ENCODE results near the gene CHST11. TPM values are rescaled to one million over a fixed set of nuclear protein-coding genes. Genes with fewer than 3 reads are reported as not detected.

CHST11 gene
- total and polyA plus RNA-seq, 2 of the 4 experiments (the other 2 are of a cell fraction) = 1.4 to 2.7 TPM

- Histone ChIP-seq H3K56ac (ENCODE audit: extremely low read depth, insufficient read depth, low read length) (no peak overlapping the region), H3K4me1 (ENCODE audit: control insufficient read depth, insufficient read depth, low read length) (no peaks in the 10 kb centered on the region), H3K36me3 (ENCODE audit: control insufficient read depth, insufficient read depth, low read length) (no peaks in the 10 kb centered on the region), H2BK20ac (ENCODE audit: low read depth, low read length) (no peak overlapping the region), H2BK15ac (ENCODE audit: low read depth, low read length) (no peak overlapping the region), H2AK9ac (replicated peaks; ENCODE audit: low read depth, low read length, poor library complexity) (no peak overlapping the region), H3K4me3 (ENCODE audit: insufficient read depth, low read depth, low read length) (no peak overlapping the region), H3K9me3 (ENCODE audit: control insufficient read depth, insufficient read depth, low read length) (no peaks in the 10 kb centered on the region), H3K14ac (replicated peaks; ENCODE audit: low read depth, low read length) (no peak overlapping the region), H2BK5ac (ENCODE audit: low read depth, low read length, poor library complexity, severe bottlenecking) (no peak overlapping the region), H3K9ac (ENCODE audit: low read depth, low read length) (no peak overlapping the region), H2AFZ (replicated peaks; ENCODE audit: low read length, poor library complexity) (no peak overlapping the region), H3K23ac (ENCODE audit: low read depth, low read length) (no peak overlapping the region), H3K79me1 (ENCODE audit: low read depth in 1 of 2, low read length in 2 of 2) (no peaks in the 10 kb centered on the region; a peak in 1 of 4 replicates), H2AK5ac (ENCODE audit: low read depth, low read length) (no peak overlapping the region), H4K91ac (ENCODE audit: insufficient read depth, low read depth, low read length) (no peak overlapping the region), H4K20me1 (ENCODE audit: insufficient read depth, low read length) (no peaks in the 10 kb centered on the region), H3K18ac (ENCODE audit: low read depth, low read length) (no peak overlapping the region), H3K4ac (ENCODE audit: low read depth, low read length) (no peak overlapping the region), H4K5ac (ENCODE audit: low read depth, low read length) (no peak overlapping the region), H4K8ac (ENCODE audit: low read depth in 2 of 2, low read length in 2 of 2) (no peak overlapping the region), H3K27me3 (ENCODE audit: control insufficient read depth, insufficient read depth, low read length) (peaks cover 11% of the 10 kb centered on the region), H3K27ac (ENCODE audit: insufficient read depth, low read length) (no peak overlapping the region), H2BK120ac (ENCODE audit: low read depth, low read length) (no peak overlapping the region), H3K9me1 (ENCODE audit: insufficient read depth, low read length) (0 out of 2 replicates have a peak, but pooled peaks cover 3% of the 10 kb centered on the region), H3K4me2 (ENCODE audit: low read depth, low read length) (no peak overlapping the region)
- WGBS, 2 experiments (ENCODE audit: extremely low coverage in 2 of 2, insufficient read length in 1 of 2) = no CpG with 5 or more reads among the region's 2 CpGs
- POLR2A ChIA-PET (ENCODE audit: unreplicated experiment) = no interaction called here
- dilution Hi-C loops (cut with HindIII; ENCODE audit: low sequenced_read_pairs, unreplicated experiment) = no loop called here
- no peak for DNase-seq
- BruUV-seq (replicated peaks) = no TSS peak
- ATAC-seq (ENCODE audit: low read depth) = no peak
- CTCF ChIA-PET = no interaction called here
- intact Hi-C loops (cut with micrococcal nuclease) = no loop called here
- in situ Hi-C loops (cut with MboI; ENCODE audit: low sequenced_read_pairs) = no loop called here
- TF ChIP-seq USF2 (IDR thresholded peaks at IDR 0.05; ENCODE audit: low read depth, low read length) (no peak), RFX5 (IDR thresholded peaks at IDR 0.05; ENCODE audit: low read depth, low read length) (no peak), MXI1 (IDR thresholded peaks at IDR 0.05; ENCODE audit: borderline replicate concordance, low read depth, low read length) (no peak), RAD21 (IDR thresholded peaks at IDR 0.05; ENCODE audit: low read length) (no peak)
Observed at GRCh38 chr12:104536841-104537240, 80.1 kb downstream of the CHST11 start.
